Effector memory CD8-positive, alpha-beta T cell (primary cell): ENCODE data around the gene PDSS2.
"Not testable (repeated sequence)": the region's sequence is repeated elsewhere in the genome, so short reads cannot be mapped to it uniquely, and the experiment has no call there.

ENCODE experiments used
- ATAC-seq: fragments of 150-1000 bp; cut with Tn5 transposase; replicated peaks from 2 replicates; pipeline ENCODE4 v1.10.0; 2021; ENCODE audit warnings: mild to moderate bottlenecking, moderate library complexity
- DNase-seq, 3 experiments: peaks; one replicate each; pipeline ENCODE4 v3.0.0; 2021
- H3K27ac Mint-ChIP-seq, 2 donors: one replicate each; pipeline ENCODE4 v1.8.0; 2022; ENCODE audit warnings: mild to moderate bottlenecking in 2 of 2, mixed read lengths in 2 of 2, moderate library complexity in 2 of 2
- H3K27me3 Mint-ChIP-seq, 2 donors: one replicate each; pipeline ENCODE4 v1.8.0; 2022; ENCODE audit warnings: mixed read lengths in 2 of 2
- H3K36me3 Mint-ChIP-seq: one replicate; pipeline ENCODE4 v1.8.0; 2022; ENCODE audit warnings: mild to moderate bottlenecking, moderate library complexity, mixed read lengths; ENCODE audit not compliant: insufficient read depth
- H3K4me1 Mint-ChIP-seq, 2 donors: one replicate each; pipeline ENCODE4 v1.8.0; 2022; ENCODE audit warnings: low read depth in 2 of 2, mixed read lengths in 2 of 2
- H3K4me3 Mint-ChIP-seq, 2 donors: one replicate each; pipeline ENCODE4 v1.8.0; 2022; ENCODE audit warnings: mild to moderate bottlenecking in 2 of 2, mixed read lengths in 2 of 2, moderate library complexity in 2 of 2
- H3K9me3 Mint-ChIP-seq, 2 donors: one replicate each; pipeline ENCODE4 v1.8.0; 2022; ENCODE audit warnings: mixed read lengths in 2 of 2

Gene PDSS2

GRCh38 chr6:107396211-107396610 is 63.2 kb downstream of the PDSS2 start:
- Mint-ChIP-seq H3K27ac (no peak overlapping the region), H3K36me3 (no peaks in the 10 kb centered on the region), H3K4me1 (peaks cover 4 to 6% of the 10 kb centered on the region in 2 donors), H3K4me3 (no peak overlapping the region), H3K9me3 (peaks cover 7 to 17% of the 10 kb centered on the region in 2 donors), H3K27me3 (no peaks in the 10 kb centered on the region)
- no peak for DNase-seq
- ATAC-seq: no peak

- Mint-ChIP-seq H3K27ac (no peak overlapping the region), H3K36me3 (no peaks in the 10 kb centered on the region), H3K27me3 (no peaks in the 10 kb centered on the region), H3K4me3 (no peak overlapping the region), H3K4me1 (peaks cover 2 to 11% of the 10 kb centered on the region in 2 donors), H3K9me3 (peaks cover 7 to 14% of the 10 kb centered on the region in 2 donors)
- DNase-seq: no peak
- ATAC-seq: no peak
These were observed 67.3 kb downstream of the PDSS2 start for GRCh38 chr6:107392069-107392468.

- Mint-ChIP-seq H3K27ac (no peak overlapping the region), H3K4me1 (peaks cover 2 to 19% of the 10 kb centered on the region in 2 donors), H3K27me3 (no peaks in the 10 kb centered on the region), H3K4me3 (no peak overlapping the region), H3K36me3 (no peaks in the 10 kb centered on the region), H3K9me3 (peaks cover 3 to 9% of the 10 kb centered on the region in 2 donors)
- ATAC-seq (no peak), DNase-seq (no peak)
These were observed 68.5 kb downstream of the PDSS2 start for GRCh38 chr6:107390685-107391435.

GRCh38 chr6:107390056-107390455 is 69.3 kb downstream of the PDSS2 start:
- Mint-ChIP-seq H3K27me3 (no peaks in the 10 kb centered on the region), H3K4me1 (peaks cover 2 to 23% of the 10 kb centered on the region in 2 donors), H3K36me3 (no peaks in the 10 kb centered on the region), H3K4me3 (no peak overlapping the region), H3K27ac (no peak overlapping the region), H3K9me3 (peaks cover 3 to 8% of the 10 kb centered on the region in 2 donors)
- ATAC-seq (no peak), DNase-seq (no peak)

GRCh38 chr6:107386904-107387303 is 72.5 kb downstream of the PDSS2 start:
- Mint-ChIP-seq H3K27me3 (no peaks in the 10 kb centered on the region), H3K4me3 (no peak overlapping the region), H3K9me3 (no peaks in the 10 kb centered on the region), H3K4me1 (peaks cover 2 to 29% of the 10 kb centered on the region in 2 donors), H3K36me3 (no peaks in the 10 kb centered on the region), H3K27ac (peak overlapping the region in 1 of 2 donors; percentile 24)
- ATAC-seq (no peak), DNase-seq (no peak)

- DNase-seq (no peak), ATAC-seq (no peak)
- Mint-ChIP-seq H3K9me3 (no peaks in the 10 kb centered on the region), H3K4me3 (no peak overlapping the region), H3K4me1 (peaks cover 2 to 29% of the 10 kb centered on the region in 2 donors), H3K36me3 (no peaks in the 10 kb centered on the region), H3K27me3 (no peaks in the 10 kb centered on the region), H3K27ac (no peak overlapping the region)
These were observed 73.0 kb downstream of the PDSS2 start for GRCh38 chr6:107386340-107386739.

- DNase-seq (no peak), ATAC-seq (no peak)
- H3K27me3 Mint-ChIP-seq: no peaks in the 10 kb centered on the region
- no peaks in the 10 kb centered on the region for H3K9me3 Mint-ChIP-seq
- peaks cover 2 to 19% of the 10 kb centered on the region in 2 donors for H3K4me1 Mint-ChIP-seq
- no peak overlapping the region for H3K27ac Mint-ChIP-seq
- no peak overlapping the region for H3K4me3 Mint-ChIP-seq
- H3K36me3 Mint-ChIP-seq: no peaks in the 10 kb centered on the region
These were observed 75.7 kb downstream of the PDSS2 start for GRCh38 chr6:107383705-107384104.

GRCh38 chr6:107374264-107374663 is 85.1 kb downstream of the PDSS2 start:
- Mint-ChIP-seq H3K36me3 (no peaks in the 10 kb centered on the region), H3K27ac (no peak overlapping the region), H3K4me3 (no peak overlapping the region), H3K27me3 (no peaks in the 10 kb centered on the region), H3K4me1 (peaks cover 0 to 12% of the 10 kb centered on the region in 2 donors), H3K9me3 (no peaks in the 10 kb centered on the region)
- ATAC-seq (no peak), DNase-seq (no peak)

- Mint-ChIP-seq H3K27me3 (no peaks in the 10 kb centered on the region), H3K36me3 (no peaks in the 10 kb centered on the region), H3K4me1 (peaks cover 0 to 12% of the 10 kb centered on the region in 2 donors), H3K9me3 (no peaks in the 10 kb centered on the region), H3K4me3 (no peak overlapping the region), H3K27ac (no peak overlapping the region)
- no peak for ATAC-seq
- DNase-seq: no peak
These were observed 89.9 kb downstream of the PDSS2 start for GRCh38 chr6:107369493-107369892.

GRCh38 chr6:107368471-107368870 is 90.9 kb downstream of the PDSS2 start:
- Mint-ChIP-seq H3K36me3 (no peaks in the 10 kb centered on the region), H3K4me3 (no peak overlapping the region)
- no peak for ATAC-seq

GRCh38 chr6:107364173-107364572 is 95.2 kb downstream of the PDSS2 start:
- not testable (repeated sequence) for H3K4me1 Mint-ChIP-seq, H3K4me3 Mint-ChIP-seq, H3K36me3 Mint-ChIP-seq

More at GRCh38 chr6:107368471-107368870, 90.9 kb downstream of the PDSS2 start:
- Mint-ChIP-seq H3K27ac (peak overlapping the region in 1 of 2 donors; percentile 7), H3K4me1 (peaks cover 0 to 8% of the 10 kb centered on the region in 2 donors), H3K27me3 (no peaks in the 10 kb centered on the region), H3K9me3 (peaks cover 0 to 2% of the 10 kb centered on the region in 2 donors)
- no peak for DNase-seq

GRCh38 chr6:107361753-107362604 is 97.4 kb downstream of the PDSS2 start:
- no peak overlapping the region for H3K4me3 Mint-ChIP-seq
- H3K9me3 Mint-ChIP-seq: peaks cover 5 to 15% of the 10 kb centered on the region in 2 donors
- H3K4me1 Mint-ChIP-seq: no peaks in the 10 kb centered on the region
- no peaks in the 10 kb centered on the region for H3K36me3 Mint-ChIP-seq
- DNase-seq: no peak
- ATAC-seq: no peak
- H3K27ac Mint-ChIP-seq: no peak overlapping the region
- no peaks in the 10 kb centered on the region for H3K27me3 Mint-ChIP-seq

More at GRCh38 chr6:107364173-107364572, 95.2 kb downstream of the PDSS2 start:
- not testable (repeated sequence) for H3K27ac Mint-ChIP-seq, H3K27me3 Mint-ChIP-seq, DNase-seq, ATAC-seq
- peaks cover 5 to 15% of the 10 kb centered on the region in 2 donors for H3K9me3 Mint-ChIP-seq

- no peak overlapping the region for H3K27ac Mint-ChIP-seq
- no peaks in the 10 kb centered on the region for H3K4me1 Mint-ChIP-seq
- H3K9me3 Mint-ChIP-seq: peaks cover 5 to 15% of the 10 kb centered on the region in 2 donors
- H3K36me3 Mint-ChIP-seq: no peaks in the 10 kb centered on the region
- no peaks in the 10 kb centered on the region for H3K27me3 Mint-ChIP-seq
- H3K4me3 Mint-ChIP-seq: no peak overlapping the region
- ATAC-seq: no peak
- DNase-seq: no peak
These were observed 98.9 kb downstream of the PDSS2 start for GRCh38 chr6:107360476-107360875.
